Activated CD4-positive, alpha-beta memory T cell treated with anti-CD3 and anti-CD28 coated beads for 36 hours (primary cell): Measurements from ENCODE around the gene TRIM9. TPM values are rescaled to one million over a fixed set of nuclear protein-coding genes. Genes with fewer than 3 reads are reported as not detected.
"Not testable (repeated sequence)": the region's sequence is repeated elsewhere in the genome, so short reads cannot be mapped to it uniquely, and the experiment has no call there.

ENCODE experiments used
- CTCF ChIA-PET: fragments of 350-600 bp; sonication (Branson Sonifier 250); formaldehyde crosslinking; loops from one replicate; lab custom pipeline; 2021; ENCODE audit warnings: antibody characterized with exemption, inconsistent platforms; lab: Charles Lee
- POLR2A ChIA-PET: fragments of 350-600 bp; sonication (Branson Sonifier 250); formaldehyde crosslinking; loops from one replicate; lab custom pipeline; 2021; ENCODE audit warnings: antibody characterized with exemption; lab: Charles Lee
- DNase-seq: peaks from one replicate; pipeline ENCODE4 v3.0.0-alpha.2; 2020
- H3K27ac Mint-ChIP-seq: one replicate; pipeline ENCODE4 v1.8.0; 2021; ENCODE audit warnings: mixed read lengths
- H3K27me3 Mint-ChIP-seq: one replicate; pipeline ENCODE4 v1.8.0; 2021; ENCODE audit warnings: mixed read lengths
- H3K36me3 Mint-ChIP-seq: one replicate; pipeline ENCODE4 v1.8.0; 2021; ENCODE audit warnings: mixed read lengths
- H3K4me1 Mint-ChIP-seq: one replicate; pipeline ENCODE4 v1.8.0; 2021; ENCODE audit warnings: low read depth, mixed read lengths
- H3K4me3 Mint-ChIP-seq: one replicate; pipeline ENCODE4 v1.8.0; 2021; ENCODE audit warnings: mild to moderate bottlenecking, mixed read lengths
- H3K9me3 Mint-ChIP-seq: one replicate; pipeline ENCODE4 v1.8.0; 2021; ENCODE audit warnings: mixed read lengths
- intact Hi-C: fragments of 100-400 bp; cut with micrococcal nuclease; formaldehyde crosslinking; loops from one replicate; pipeline ENCODE4 v1.15.1; 2023
- total RNA-seq, 2 experiments: library from RNA; stranded (reverse); gene quantifications; one replicate each; pipeline ENCODE4 v1.2.3, GENCODE V29; 2021

TRIM9 gene
- total RNA-seq, 2 experiments from 2014 or later = 0.36 to 0.40 TPM

DNA sequence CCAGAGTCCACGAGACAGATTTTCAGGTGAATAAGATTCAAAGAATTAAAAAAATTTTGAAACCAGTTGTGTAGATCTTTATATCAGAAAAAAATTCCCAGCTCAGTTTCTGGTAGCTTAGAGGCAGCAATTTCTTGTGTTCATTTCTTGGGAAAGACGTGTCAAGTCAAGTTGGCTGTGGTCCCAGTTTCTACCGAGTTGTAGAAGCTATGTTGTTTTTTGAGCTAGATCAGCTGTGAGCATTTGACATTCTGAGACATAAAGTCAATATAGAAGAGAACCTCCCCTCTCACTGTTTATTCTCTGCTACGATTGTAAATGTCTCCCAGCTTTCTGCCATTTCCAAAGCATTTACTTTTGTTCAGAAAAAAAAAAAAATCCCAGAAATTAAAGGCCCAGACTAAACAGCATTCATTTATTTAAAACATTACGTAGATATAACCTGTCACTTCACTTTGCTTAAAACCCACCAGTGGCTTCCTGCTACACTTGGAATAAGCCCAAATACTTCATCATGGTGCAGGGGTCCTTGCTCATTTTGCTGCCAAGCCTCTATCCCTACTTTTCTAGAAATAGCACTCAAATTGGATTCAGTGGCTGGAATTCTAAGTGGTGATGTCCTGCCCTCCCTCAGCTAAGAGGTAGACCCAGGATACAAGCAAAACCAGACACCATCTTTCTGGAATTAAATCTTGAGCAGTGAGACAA is 130.1 kb downstream of the TRIM9 start:
- ChIA-PET POLR2A (no interaction called here), CTCF (no interaction called here)
- no peak for DNase-seq
- H3K9me3 Mint-ChIP-seq = no peaks in the 10 kb centered on the region
- no peak overlapping the region for H3K4me3 Mint-ChIP-seq
- no peak overlapping the region for H3K27ac Mint-ChIP-seq
- no peaks in the 10 kb centered on the region for H3K27me3 Mint-ChIP-seq
- no peaks in the 10 kb centered on the region for H3K4me1 Mint-ChIP-seq
- no peaks in the 10 kb centered on the region for H3K36me3 Mint-ChIP-seq
- intact Hi-C loops = no loop called here

DNA sequence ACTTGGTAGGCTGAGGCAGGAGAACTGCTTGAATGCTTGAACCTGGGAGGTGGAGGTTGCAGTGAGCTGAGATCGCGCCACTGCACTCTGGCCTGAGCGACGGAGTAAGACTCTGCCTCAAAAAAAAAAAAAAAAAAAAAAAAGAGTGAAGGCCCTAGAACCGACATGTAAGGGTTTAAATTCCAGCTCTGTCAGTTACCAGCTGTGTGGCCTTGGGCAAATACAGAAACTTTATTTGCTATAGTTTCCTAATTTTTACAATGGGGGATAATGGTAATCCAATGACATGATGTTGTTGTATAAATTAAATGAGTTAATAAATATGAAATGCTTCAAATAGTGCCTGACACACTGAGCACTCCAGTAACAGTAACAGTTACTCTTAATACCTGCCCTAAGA is 131.0 kb downstream of the TRIM9 start:
- H3K27me3 Mint-ChIP-seq = no peaks in the 10 kb centered on the region
- CTCF ChIA-PET = no interaction called here
- no peak overlapping the region for H3K27ac Mint-ChIP-seq
- H3K4me3 Mint-ChIP-seq = no peak overlapping the region
- no peaks in the 10 kb centered on the region for H3K4me1 Mint-ChIP-seq
- H3K9me3 Mint-ChIP-seq = no peaks in the 10 kb centered on the region
- POLR2A ChIA-PET = no interaction called here
- intact Hi-C loops = no loop called here
- H3K36me3 Mint-ChIP-seq = no peaks in the 10 kb centered on the region
- DNase-seq = no peak

DNA sequence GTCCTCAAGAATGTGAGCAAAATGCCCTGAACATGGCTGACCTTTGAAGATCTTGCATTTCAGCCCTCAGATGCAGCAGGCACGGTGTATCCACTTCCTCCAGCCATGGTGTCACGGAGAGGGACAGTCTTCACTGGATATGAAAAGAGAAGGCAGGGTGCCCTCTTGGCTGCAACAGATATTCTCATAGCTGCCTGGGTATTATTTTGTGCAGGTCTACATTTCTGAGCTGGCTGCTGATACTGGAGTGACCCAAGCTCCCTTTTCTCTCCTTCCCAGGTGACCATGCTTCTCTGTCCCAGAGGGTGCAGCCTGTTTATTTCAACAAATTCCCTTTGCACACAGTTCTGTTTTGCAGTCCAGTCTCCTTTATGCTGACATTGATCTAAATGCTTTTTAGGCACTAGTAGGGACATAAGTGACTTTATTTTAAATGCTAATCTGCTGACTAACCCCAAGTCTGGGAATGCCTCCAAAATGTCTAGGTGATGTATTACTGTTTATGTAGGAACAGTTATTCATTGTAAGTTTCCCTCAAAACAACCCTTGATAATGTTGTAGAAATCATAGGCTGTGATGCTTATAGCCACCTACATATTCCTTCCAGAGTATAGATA is 133.2 kb downstream of the TRIM9 start:
- no peak overlapping the region for H3K4me3 Mint-ChIP-seq
- DNase-seq = no peak
- no peaks in the 10 kb centered on the region for H3K9me3 Mint-ChIP-seq
- ChIA-PET POLR2A (no interaction called here), CTCF (no interaction called here)
- H3K27ac Mint-ChIP-seq = no peak overlapping the region
- H3K36me3 Mint-ChIP-seq = no peaks in the 10 kb centered on the region
- no peaks in the 10 kb centered on the region for H3K4me1 Mint-ChIP-seq
- no peaks in the 10 kb centered on the region for H3K27me3 Mint-ChIP-seq
- intact Hi-C loops = no loop called here

DNA sequence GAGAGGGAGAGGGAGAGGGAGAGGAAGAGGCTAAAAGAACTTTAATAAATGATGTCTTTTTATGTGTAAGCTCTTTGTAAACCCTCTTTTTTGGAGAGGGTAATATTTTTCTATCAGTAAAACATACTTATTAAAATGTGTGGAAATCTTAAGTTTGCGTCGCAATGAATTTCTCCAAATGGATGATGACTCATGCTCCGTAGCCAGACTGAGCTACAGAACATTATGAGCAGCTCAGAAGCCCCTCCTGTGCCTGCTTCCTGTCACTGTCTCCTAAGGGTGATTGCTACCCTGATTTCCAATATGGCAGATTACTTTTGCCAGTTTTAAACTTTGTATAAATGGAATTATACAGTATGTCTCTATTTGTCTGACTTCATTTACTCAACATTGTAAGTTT is 137.6 kb downstream of the TRIM9 start:
- H3K4me3 Mint-ChIP-seq = no peak overlapping the region
- H3K27me3 Mint-ChIP-seq = no peaks in the 10 kb centered on the region
- H3K36me3 Mint-ChIP-seq = no peaks in the 10 kb centered on the region
- H3K4me1 Mint-ChIP-seq = peaks cover 11% of the 10 kb centered on the region
- POLR2A ChIA-PET = no interaction called here
- intact Hi-C loops = loop anchor here (5.0 to 10.0 kb wide), 3 partner anchors 135 to 288 kb away; partner anchors contain the start of genes TMX1 and TRIM9
- no peak for DNase-seq
- H3K27ac Mint-ChIP-seq = no peak overlapping the region
- no peaks in the 10 kb centered on the region for H3K9me3 Mint-ChIP-seq
- CTCF ChIA-PET = no interaction called here

DNA sequence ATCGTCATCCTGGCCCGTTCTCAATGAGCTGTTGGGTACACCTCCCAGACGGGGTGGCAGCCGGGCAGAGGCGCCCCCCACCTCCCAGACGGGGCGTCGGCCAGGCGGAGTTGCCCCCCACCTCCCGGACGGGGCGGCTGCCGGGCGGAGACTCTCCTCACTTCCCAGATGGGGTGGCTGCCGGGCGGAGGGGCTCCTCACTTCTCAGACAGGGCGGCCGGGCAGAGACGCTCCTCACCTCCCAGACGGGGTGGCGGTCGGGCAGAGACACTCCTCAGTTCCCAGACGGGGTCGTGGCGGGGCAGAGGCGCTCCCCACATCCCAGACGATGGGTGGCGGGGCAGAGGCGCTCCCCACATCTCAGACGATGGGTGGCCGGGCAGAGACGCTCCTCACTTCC is 138.5 kb downstream of the TRIM9 start:
- H3K27ac Mint-ChIP-seq, H3K27me3 Mint-ChIP-seq, H3K4me3 Mint-ChIP-seq, POLR2A ChIA-PET, CTCF ChIA-PET, DNase-seq, H3K9me3 Mint-ChIP-seq, H3K36me3 Mint-ChIP-seq: not testable (repeated sequence)
- peaks cover 11% of the 10 kb centered on the region for H3K4me1 Mint-ChIP-seq
- intact Hi-C loops = loop anchor here (5.0 to 10.0 kb wide), 3 partner anchors 134 to 288 kb away; partner anchors contain the start of genes TMX1 and TRIM9

GRCh38 chr14:50955373-50956043 is 139.4 kb downstream of the TRIM9 start:
- intact Hi-C loops = loop anchor here (5.0 to 10.0 kb wide), 3 partner anchors 133 to 289 kb away; partner anchors contain the start of genes TMX1 and TRIM9
- POLR2A ChIA-PET = interaction anchor here (1.1 kb wide), 1 partner anchor 139 kb away, joined by 3 read pairs; the partner anchor contains the start of gene TRIM9
- peak; percentile 66 for DNase-seq

DNA sequence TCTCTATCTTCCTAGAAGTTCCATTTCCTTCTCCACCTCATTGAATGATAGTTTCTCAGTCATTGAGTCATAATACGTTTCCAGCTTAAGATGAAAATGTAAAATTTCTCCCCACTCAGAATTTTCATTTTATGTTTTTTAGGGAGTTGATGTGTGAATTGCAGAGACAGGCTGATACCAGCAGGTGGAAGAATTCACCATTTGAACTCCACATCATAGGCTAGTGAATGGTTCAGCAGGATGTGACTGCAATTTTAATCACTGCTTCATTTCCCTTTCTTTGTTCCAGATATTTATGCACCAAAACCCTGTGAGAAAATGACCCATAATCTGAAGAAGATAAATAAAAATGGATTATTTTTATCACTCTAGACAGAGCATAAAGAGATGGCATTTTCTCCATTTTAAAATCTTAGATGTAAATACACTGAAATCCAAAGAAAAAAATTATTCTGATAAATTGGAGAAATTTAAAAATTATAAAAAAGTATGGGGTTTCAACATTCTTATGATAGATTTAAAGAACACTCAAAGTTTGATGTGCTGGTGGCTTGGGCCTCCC is 140.0 kb downstream of the TRIM9 start:
- CTCF ChIA-PET = no interaction called here
- Mint-ChIP-seq H3K27me3 (no peaks in the 10 kb centered on the region), H3K36me3 (no peaks in the 10 kb centered on the region), H3K4me3 (no peak overlapping the region), H3K9me3 (no peaks in the 10 kb centered on the region), H3K4me1 (peaks cover 11% of the 10 kb centered on the region), H3K27ac (no peak overlapping the region)
- DNase-seq = no peak
- intact Hi-C loops = loop anchor here (5.0 to 10.0 kb wide), 3 partner anchors 133 to 290 kb away; partner anchors contain the start of genes TMX1 and TRIM9
- POLR2A ChIA-PET = interaction anchor here (1.1 kb wide), 1 partner anchor 140 kb away, joined by 3 read pairs; the partner anchor contains the start of gene TRIM9

More at GRCh38 chr14:50955373-50956043, 139.4 kb downstream of the TRIM9 start:
- peaks cover 11% of the 10 kb centered on the region for H3K4me1 Mint-ChIP-seq
- no peaks in the 10 kb centered on the region for H3K9me3 Mint-ChIP-seq
- no peak overlapping the region for H3K4me3 Mint-ChIP-seq
- CTCF ChIA-PET = no interaction called here
- no peaks in the 10 kb centered on the region for H3K36me3 Mint-ChIP-seq
- H3K27me3 Mint-ChIP-seq = no peaks in the 10 kb centered on the region
- H3K27ac Mint-ChIP-seq = no peak overlapping the region

- no peaks in the 10 kb centered on the region for H3K9me3 Mint-ChIP-seq
- no peak overlapping the region for H3K4me3 Mint-ChIP-seq
- ChIA-PET POLR2A (no interaction called here), CTCF (interaction anchor here (0.6 kb wide), 1 partner anchor 27 kb away, joined by 4 read pairs; no protein-coding TSS in a partner anchor)
- H3K4me1 Mint-ChIP-seq = peaks cover 11% of the 10 kb centered on the region
- no peak for DNase-seq
- H3K36me3 Mint-ChIP-seq = no peaks in the 10 kb centered on the region
- no peaks in the 10 kb centered on the region for H3K27me3 Mint-ChIP-seq
- intact Hi-C loops = loop anchor here (10.0 kb wide), 1 partner anchor 291 kb away; the partner anchor contains the start of gene TMX1
- H3K27ac Mint-ChIP-seq = no peak overlapping the region
These were observed 141.4 kb downstream of the TRIM9 start for GRCh38 chr14:50953502-50953901.

GRCh38 chr14:50951032-50951431 is 143.9 kb downstream of the TRIM9 start:
- Mint-ChIP-seq H3K36me3 (no peaks in the 10 kb centered on the region), H3K27me3 (no peaks in the 10 kb centered on the region), H3K4me3 (no peak overlapping the region), H3K4me1 (peaks cover 11% of the 10 kb centered on the region), H3K27ac (no peak overlapping the region), H3K9me3 (no peaks in the 10 kb centered on the region)
- no peak for DNase-seq
- intact Hi-C loops = loop anchor here (10.0 kb wide), 1 partner anchor 294 kb away; the partner anchor contains the start of gene TMX1
- ChIA-PET POLR2A (no interaction called here), CTCF (no interaction called here)

GRCh38 chr14:50948205-50948604 is 146.7 kb downstream of the TRIM9 start:
- H3K4me1 Mint-ChIP-seq = peaks cover 10% of the 10 kb centered on the region
- intact Hi-C loops = no loop called here
- CTCF ChIA-PET = no interaction called here
- H3K36me3 Mint-ChIP-seq = no peaks in the 10 kb centered on the region
- peaks cover 15% of the 10 kb centered on the region for H3K27me3 Mint-ChIP-seq
- no peaks in the 10 kb centered on the region for H3K9me3 Mint-ChIP-seq
- POLR2A ChIA-PET = no interaction called here
- H3K27ac Mint-ChIP-seq = no peak overlapping the region
- no peak for DNase-seq
- no peak overlapping the region for H3K4me3 Mint-ChIP-seq

DNA sequence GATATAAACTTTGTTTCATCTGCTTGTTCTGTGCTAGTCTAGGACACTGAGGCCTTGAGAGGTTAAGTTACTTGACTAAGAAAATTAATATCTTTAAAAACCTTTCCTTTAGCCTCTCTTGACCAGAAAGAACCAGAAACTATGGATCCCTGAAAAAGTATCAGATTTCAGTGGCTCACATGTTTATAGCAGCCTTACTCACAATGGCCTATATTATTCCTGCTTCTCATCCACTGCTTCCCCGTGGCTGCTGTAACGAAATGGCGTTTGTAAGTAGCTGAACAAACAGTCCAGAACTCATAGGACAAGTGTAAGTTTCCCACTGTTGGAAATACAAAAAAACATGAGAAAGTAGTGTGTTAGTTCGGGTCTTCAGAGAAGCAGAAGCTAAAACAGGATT is 147.5 kb downstream of the TRIM9 start:
- ChIA-PET CTCF (no interaction called here), POLR2A (no interaction called here)
- no peak for DNase-seq
- H3K36me3 Mint-ChIP-seq = no peaks in the 10 kb centered on the region
- H3K27ac Mint-ChIP-seq = no peak overlapping the region
- peaks cover 17% of the 10 kb centered on the region for H3K27me3 Mint-ChIP-seq
- H3K4me3 Mint-ChIP-seq = no peak overlapping the region
- no peaks in the 10 kb centered on the region for H3K9me3 Mint-ChIP-seq
- peaks cover 10% of the 10 kb centered on the region for H3K4me1 Mint-ChIP-seq
- intact Hi-C loops = no loop called here
